Osteocyte (in vitro differentiated cells): ENCODE data around the gene ERMAP. TPM values are rescaled to one million over a fixed set of nuclear protein-coding genes. Genes with fewer than 3 reads are reported as not detected.

Experiments used
- DNase-seq: peaks from one replicate; pipeline ENCODE4 v3.0.0; 2021; ENCODE audit warnings: mixed read lengths; ENCODE audit not compliant: unreplicated experiment; ENCODE audit errors: extremely low spot score
- H3K27ac Mint-ChIP-seq: one replicate; pipeline ENCODE4 v1.8.0; 2021; ENCODE audit warnings: mild to moderate bottlenecking, mixed read lengths; ENCODE audit not compliant: unreplicated experiment
- H3K27me3 Mint-ChIP-seq: one replicate; pipeline ENCODE4 v1.8.0; 2021; ENCODE audit warnings: mixed read lengths; ENCODE audit not compliant: unreplicated experiment
- H3K36me3 Mint-ChIP-seq: one replicate; pipeline ENCODE4 v1.8.0; 2021; ENCODE audit warnings: mixed read lengths; ENCODE audit not compliant: unreplicated experiment
- H3K4me1 Mint-ChIP-seq: one replicate; pipeline ENCODE4 v1.8.0; 2021; ENCODE audit warnings: mixed read lengths; ENCODE audit not compliant: unreplicated experiment
- H3K4me3 Mint-ChIP-seq: one replicate; pipeline ENCODE4 v1.8.0; 2021; ENCODE audit warnings: mild to moderate bottlenecking, moderate library complexity, mixed read lengths; ENCODE audit not compliant: unreplicated experiment
- H3K9me3 Mint-ChIP-seq: one replicate; pipeline ENCODE4 v1.8.0; 2021; ENCODE audit warnings: mixed read lengths; ENCODE audit not compliant: unreplicated experiment
- long read RNA-seq: library from polyadenylated mRNA; unstranded; transcript quantifications from one replicate; pipeline ENCODE4 v2.0.0, GENCODE V29; 2021
- total RNA-seq: library from RNA; stranded (reverse); gene quantifications from 2 replicates; pipeline ENCODE4 v1.2.1, GENCODE V29; 2021
- TF ChIP-seq, protein P1 (sequence below): fragments of 200-600 bp; sonication (generic); IDR thresholded peaks from 2 replicates; pipeline ENCODE4 v1.5.0; 2021; ENCODE audit warnings: antibody characterized with exemption, mild to moderate bottlenecking, moderate library complexity

ERMAP gene, protein sequence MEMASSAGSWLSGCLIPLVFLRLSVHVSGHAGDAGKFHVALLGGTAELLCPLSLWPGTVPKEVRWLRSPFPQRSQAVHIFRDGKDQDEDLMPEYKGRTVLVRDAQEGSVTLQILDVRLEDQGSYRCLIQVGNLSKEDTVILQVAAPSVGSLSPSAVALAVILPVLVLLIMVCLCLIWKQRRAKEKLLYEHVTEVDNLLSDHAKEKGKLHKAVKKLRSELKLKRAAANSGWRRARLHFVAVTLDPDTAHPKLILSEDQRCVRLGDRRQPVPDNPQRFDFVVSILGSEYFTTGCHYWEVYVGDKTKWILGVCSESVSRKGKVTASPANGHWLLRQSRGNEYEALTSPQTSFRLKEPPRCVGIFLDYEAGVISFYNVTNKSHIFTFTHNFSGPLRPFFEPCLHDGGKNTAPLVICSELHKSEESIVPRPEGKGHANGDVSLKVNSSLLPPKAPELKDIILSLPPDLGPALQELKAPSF
- total RNA-seq = 13.2 and 13.8 TPM in 2 replicates
- long read RNA-seq, transcript ERMAP-203 (12 exons, 3,476 nt) = major isoform, 12 of 40 reads
- long read RNA-seq, partial matches to known transcripts = 1 of 40 reads
- long read RNA-seq, other reads (novel, unspliced or antisense) = 24 of 40 reads

DNA sequence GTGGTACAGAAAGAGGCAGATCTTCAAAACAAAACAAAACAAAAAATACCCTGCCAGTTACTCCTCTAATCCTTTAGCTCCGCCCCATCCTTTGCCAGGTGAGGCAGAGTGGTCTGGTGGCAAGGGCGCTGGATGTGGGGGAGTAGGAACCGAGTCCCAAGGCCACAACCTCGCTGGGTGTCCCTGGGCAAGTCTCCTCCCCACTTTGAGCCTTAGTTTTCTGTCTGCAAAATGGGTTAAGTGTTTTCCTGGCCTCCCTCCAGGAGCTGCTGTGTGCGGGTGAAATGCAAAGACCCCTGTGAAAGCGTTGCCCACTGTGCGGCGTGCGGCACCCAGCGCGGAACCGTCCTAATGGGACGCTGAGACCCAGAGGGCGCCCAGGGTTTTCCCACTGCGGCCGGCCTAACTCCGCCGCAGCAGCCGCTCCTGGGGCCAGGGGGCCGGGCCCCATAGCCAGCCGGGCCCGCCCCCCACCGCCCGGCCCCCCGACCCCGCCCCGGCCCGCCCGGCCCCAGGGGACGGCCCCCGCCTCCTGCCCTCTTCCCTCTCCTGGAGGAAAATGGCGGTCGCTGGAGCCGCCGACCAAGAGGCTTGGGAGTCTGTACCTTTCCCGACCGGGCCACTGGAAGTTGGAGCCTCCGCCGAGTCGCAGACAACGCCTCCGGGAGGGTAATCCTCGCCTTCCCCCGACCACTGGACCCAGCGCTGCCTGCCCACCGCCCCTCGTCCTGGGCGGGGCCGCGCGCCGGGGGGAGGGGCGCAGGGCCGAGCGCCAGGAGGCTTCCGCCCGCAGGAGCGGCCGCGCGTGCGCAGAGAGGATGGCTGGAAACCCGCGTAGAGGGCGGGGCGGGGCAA lies at the start of gene ERMAP, which contains the start of gene SVBP:
Gene ERMAP, plus strand, starts transcription at position 538 of the 855 bp plus-strand sequence. CDS start 13,327 bp downstream, outside the sequence.
Gene SVBP, minus strand, starts transcription at position 813 of the 855 bp plus-strand sequence. CDS start 853 bp downstream, outside the sequence.
- no peaks in the 10 kb centered on the region for H3K9me3 Mint-ChIP-seq

DNA sequence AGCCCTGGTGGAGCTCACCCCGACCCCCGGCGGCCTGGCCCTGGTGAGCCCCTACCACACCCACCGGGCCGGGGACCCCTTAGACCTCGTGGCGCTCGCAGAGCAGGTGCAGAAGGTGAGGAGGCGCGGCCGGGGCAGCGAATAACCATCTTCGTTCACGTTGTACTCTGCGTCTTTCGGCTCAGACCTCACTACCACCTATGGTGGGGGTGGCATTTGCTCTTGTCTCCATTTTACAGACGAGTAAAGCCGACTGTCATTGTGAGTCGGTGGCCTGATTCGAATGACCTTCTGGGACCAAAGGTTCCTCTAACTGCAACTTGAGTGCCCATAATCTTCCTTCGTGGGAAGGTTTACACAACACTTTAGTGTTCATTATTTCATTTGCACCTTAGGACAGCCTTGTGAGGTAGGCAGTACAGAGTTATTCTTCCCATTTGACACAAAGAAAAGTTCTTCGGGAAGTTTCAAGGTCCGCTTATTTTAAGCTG lies 49.4 kb upstream of the ERMAP start:
- Mint-ChIP-seq H3K4me3 (no peak overlapping the region), H3K36me3 (peaks cover 9% of the 10 kb centered on the region), H3K9me3 (no peaks in the 10 kb centered on the region), H3K4me1 (peaks cover 27% of the 10 kb centered on the region), H3K27me3 (no peaks in the 10 kb centered on the region), H3K27ac (peak overlapping the region; percentile 85)
- no peak for DNase-seq
- TF ChIP-seq, protein P1, sequence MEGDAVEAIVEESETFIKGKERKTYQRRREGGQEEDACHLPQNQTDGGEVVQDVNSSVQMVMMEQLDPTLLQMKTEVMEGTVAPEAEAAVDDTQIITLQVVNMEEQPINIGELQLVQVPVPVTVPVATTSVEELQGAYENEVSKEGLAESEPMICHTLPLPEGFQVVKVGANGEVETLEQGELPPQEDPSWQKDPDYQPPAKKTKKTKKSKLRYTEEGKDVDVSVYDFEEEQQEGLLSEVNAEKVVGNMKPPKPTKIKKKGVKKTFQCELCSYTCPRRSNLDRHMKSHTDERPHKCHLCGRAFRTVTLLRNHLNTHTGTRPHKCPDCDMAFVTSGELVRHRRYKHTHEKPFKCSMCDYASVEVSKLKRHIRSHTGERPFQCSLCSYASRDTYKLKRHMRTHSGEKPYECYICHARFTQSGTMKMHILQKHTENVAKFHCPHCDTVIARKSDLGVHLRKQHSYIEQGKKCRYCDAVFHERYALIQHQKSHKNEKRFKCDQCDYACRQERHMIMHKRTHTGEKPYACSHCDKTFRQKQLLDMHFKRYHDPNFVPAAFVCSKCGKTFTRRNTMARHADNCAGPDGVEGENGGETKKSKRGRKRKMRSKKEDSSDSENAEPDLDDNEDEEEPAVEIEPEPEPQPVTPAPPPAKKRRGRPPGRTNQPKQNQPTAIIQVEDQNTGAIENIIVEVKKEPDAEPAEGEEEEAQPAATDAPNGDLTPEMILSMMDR = no peak

More for the DNA sequence above, at the start of gene ERMAP, which contains the start of gene SVBP:
- no peaks in the 10 kb centered on the region for H3K27me3 Mint-ChIP-seq
- H3K36me3 Mint-ChIP-seq = peaks cover 9% of the 10 kb centered on the region
- peak; percentile 98 for DNase-seq
- H3K4me3 Mint-ChIP-seq = peak within 1 kb of the TSS; percentile 84
- TF ChIP-seq, protein P1 = no peak
- peak within 1 kb of the TSS; percentile 88 for H3K27ac Mint-ChIP-seq
- peaks cover 29% of the 10 kb centered on the region for H3K4me1 Mint-ChIP-seq

DNA sequence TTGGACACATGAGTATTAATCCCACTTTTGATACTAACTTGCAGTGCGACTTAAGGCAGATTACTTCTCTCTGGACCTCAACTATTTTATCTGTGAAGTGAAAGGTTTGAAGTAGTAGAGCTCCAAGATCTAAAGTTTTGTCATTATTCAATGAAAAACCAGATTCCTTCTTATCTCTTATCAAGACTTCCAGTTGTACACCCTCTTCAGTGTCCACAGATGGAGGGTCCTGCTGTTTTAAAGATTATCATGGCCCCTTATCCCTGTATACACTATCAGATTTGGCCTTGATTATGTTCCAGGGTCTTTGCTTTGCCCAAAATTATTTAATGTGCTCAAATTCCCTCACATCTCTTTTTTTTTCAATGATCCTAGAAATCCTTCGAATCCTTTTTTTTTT lies 48.8 kb upstream of the ERMAP start:
- Mint-ChIP-seq H3K36me3 (peaks cover 9% of the 10 kb centered on the region), H3K27me3 (no peaks in the 10 kb centered on the region), H3K4me1 (peaks cover 27% of the 10 kb centered on the region), H3K27ac (peak overlapping the region; percentile 85), H3K9me3 (no peaks in the 10 kb centered on the region), H3K4me3 (no peak overlapping the region)
- TF ChIP-seq, protein P1 = no peak
- no peak for DNase-seq

DNA sequence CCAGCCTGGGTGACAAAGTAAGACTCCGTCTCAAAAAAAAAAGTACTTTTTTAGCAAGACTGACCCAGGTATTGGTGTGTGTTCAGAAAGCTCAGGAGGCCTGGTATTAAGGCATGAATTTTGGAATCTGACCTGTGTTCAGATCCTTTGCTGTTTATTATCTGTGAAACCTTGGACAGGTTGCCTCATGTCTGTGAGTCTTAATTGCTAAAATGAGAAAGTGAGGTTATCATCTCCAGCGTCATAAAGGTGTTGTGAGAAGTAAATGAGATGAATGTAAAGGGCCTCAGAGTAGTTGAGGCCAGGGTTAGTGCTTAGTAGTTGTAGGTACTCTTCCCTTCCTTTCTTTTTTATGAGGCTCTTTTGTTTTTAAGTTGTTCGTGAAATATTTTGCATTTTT lies 47.1 kb upstream of the ERMAP start:
- H3K36me3 Mint-ChIP-seq = peaks cover 14% of the 10 kb centered on the region
- TF ChIP-seq, protein P1 = no peak
- H3K27me3 Mint-ChIP-seq = no peaks in the 10 kb centered on the region
- peak overlapping the region; percentile 30 for H3K4me3 Mint-ChIP-seq
- H3K9me3 Mint-ChIP-seq = no peaks in the 10 kb centered on the region
- peaks cover 23% of the 10 kb centered on the region for H3K4me1 Mint-ChIP-seq
- H3K27ac Mint-ChIP-seq = no peak overlapping the region
- no peak for DNase-seq
